ENCODE results near the gene FRS2. TPM values are rescaled to one million over a fixed set of nuclear protein-coding genes. Genes with fewer than 3 reads are reported as not detected.

The FRS2 gene
- total RNA-seq, 1 experiment from 2014 or later, result 28.1 TPM

- POLR2A ChIA-PET, result interaction anchor here (0.6 to 1.2 kb wide), 2 partner anchors 21 to 78 kb away, joined by 3 read pairs; partner anchors contain the start of gene FRS2
- Mint-ChIP-seq H3K4me1 (ENCODE audit: insufficient read depth, unreplicated experiment) (no peaks in the 10 kb centered on the region), H3K27ac (ENCODE audit: low read depth, unreplicated experiment) (peak overlapping the region; percentile 50), H3K4me3 (ENCODE audit: unreplicated experiment) (no peak overlapping the region), H3K9me3 (ENCODE audit: unreplicated experiment) (peaks cover 8% of the 10 kb centered on the region), H3K36me3 (ENCODE audit: insufficient read depth, unreplicated experiment) (peaks cover 27% of the 10 kb centered on the region), H3K27me3 (ENCODE audit: insufficient read depth, unreplicated experiment) (no peaks in the 10 kb centered on the region)
- intact Hi-C loops (cut with micrococcal nuclease), result no loop called here
- CTCF ChIA-PET, result no interaction called here
- no TSS peak for BruUV-seq (replicated peaks)
- DNase-seq (ENCODE audit: unreplicated experiment), result no peak
- TF ChIP-seq CTCF (IDR thresholded peaks at IDR 0.05; ENCODE audit: unreplicated experiment), result no peak
These were observed 20.9 kb downstream of the FRS2 start for GRCh38 chr12:69490920-69491643.

- Mint-ChIP-seq H3K36me3 (ENCODE audit: insufficient read depth, unreplicated experiment) (peaks cover 22% of the 10 kb centered on the region), H3K9me3 (ENCODE audit: unreplicated experiment) (peaks cover 3% of the 10 kb centered on the region), H3K27me3 (ENCODE audit: insufficient read depth, unreplicated experiment) (no peaks in the 10 kb centered on the region), H3K4me3 (ENCODE audit: unreplicated experiment) (no peak overlapping the region), H3K4me1 (ENCODE audit: insufficient read depth, unreplicated experiment) (peaks cover 11% of the 10 kb centered on the region), H3K27ac (ENCODE audit: low read depth, unreplicated experiment) (no peak overlapping the region)
- no peak for DNase-seq (ENCODE audit: unreplicated experiment)
- no peak for TF ChIP-seq CTCF (IDR thresholded peaks at IDR 0.05; ENCODE audit: unreplicated experiment)
- intact Hi-C loops (cut with micrococcal nuclease), result no loop called here
- BruUV-seq (replicated peaks), result no TSS peak
- POLR2A ChIA-PET, result interaction anchor here (0.6 to 1.9 kb wide), 3 partner anchors 11 to 22 kb away, joined by 3 to 7 read pairs (median 5); no protein-coding TSS in a partner anchor
- CTCF ChIA-PET, result interaction anchor here (0.7 to 1.2 kb wide), 3 partner anchors 10 to 80 kb away, joined by 3 read pairs; no protein-coding TSS in a partner anchor
These were observed 22.6 kb downstream of the FRS2 start for GRCh38 chr12:69492739-69493138.

GRCh38 chr12:69495071-69495470, 24.9 kb downstream of the FRS2 start:
- BruUV-seq (replicated peaks), result no TSS peak
- no peaks in the 10 kb centered on the region for H3K27me3 Mint-ChIP-seq (ENCODE audit: insufficient read depth, unreplicated experiment)
- H3K27ac Mint-ChIP-seq (ENCODE audit: low read depth, unreplicated experiment), result no peak overlapping the region
- ChIA-PET POLR2A (interaction anchor here (1.1 to 1.5 kb wide), 2 partner anchors 8 to 11 kb away, joined by 3 to 5 read pairs; no protein-coding TSS in a partner anchor), CTCF (interaction anchor here (0.9 to 1.1 kb wide), 2 partner anchors 14 to 15 kb away, joined by 3 to 4 read pairs; no protein-coding TSS in a partner anchor)
- DNase-seq (ENCODE audit: unreplicated experiment), result no peak
- TF ChIP-seq CTCF (IDR thresholded peaks at IDR 0.05; ENCODE audit: unreplicated experiment), result no peak
- peaks cover 11% of the 10 kb centered on the region for H3K36me3 Mint-ChIP-seq (ENCODE audit: insufficient read depth, unreplicated experiment)
- no peaks in the 10 kb centered on the region for H3K9me3 Mint-ChIP-seq (ENCODE audit: unreplicated experiment)
- intact Hi-C loops (cut with micrococcal nuclease), result no loop called here
- H3K4me1 Mint-ChIP-seq (ENCODE audit: insufficient read depth, unreplicated experiment), result peaks cover 24% of the 10 kb centered on the region
- H3K4me3 Mint-ChIP-seq (ENCODE audit: unreplicated experiment), result no peak overlapping the region

GRCh38 chr12:69497308-69498026, 27.3 kb downstream of the FRS2 start:
- no peak for TF ChIP-seq CTCF (IDR thresholded peaks at IDR 0.05; ENCODE audit: unreplicated experiment)
- BruUV-seq (replicated peaks), result no TSS peak
- ChIA-PET CTCF (no interaction called here), POLR2A (interaction anchor here (0.6 to 2.0 kb wide), 4 partner anchors 8 to 88 kb away, joined by 3 to 7 read pairs (median 4); partner anchors contain the start of gene CCT2)
- DNase-seq (ENCODE audit: unreplicated experiment), result no peak
- no peaks in the 10 kb centered on the region for H3K9me3 Mint-ChIP-seq (ENCODE audit: unreplicated experiment)
- H3K4me3 Mint-ChIP-seq (ENCODE audit: unreplicated experiment), result no peak overlapping the region
- H3K27me3 Mint-ChIP-seq (ENCODE audit: insufficient read depth, unreplicated experiment), result no peaks in the 10 kb centered on the region
- H3K4me1 Mint-ChIP-seq (ENCODE audit: insufficient read depth, unreplicated experiment), result peaks cover 40% of the 10 kb centered on the region
- intact Hi-C loops (cut with micrococcal nuclease), result no loop called here
- peaks cover 4% of the 10 kb centered on the region for H3K36me3 Mint-ChIP-seq (ENCODE audit: insufficient read depth, unreplicated experiment)
- H3K27ac Mint-ChIP-seq (ENCODE audit: low read depth, unreplicated experiment), result peak overlapping the region; percentile 66

Measured in MCF 10A (cell line).